Activated naive CD4-positive, alpha-beta T cell (primary cell): ENCODE data around the gene RAPH1.

Source experiments
- DNase-seq, 4 experiments: peaks; one replicate each; lab custom pipeline; 2025; lab: John Stamatoyannopoulos, UW

RAPH1 gene

DNA sequence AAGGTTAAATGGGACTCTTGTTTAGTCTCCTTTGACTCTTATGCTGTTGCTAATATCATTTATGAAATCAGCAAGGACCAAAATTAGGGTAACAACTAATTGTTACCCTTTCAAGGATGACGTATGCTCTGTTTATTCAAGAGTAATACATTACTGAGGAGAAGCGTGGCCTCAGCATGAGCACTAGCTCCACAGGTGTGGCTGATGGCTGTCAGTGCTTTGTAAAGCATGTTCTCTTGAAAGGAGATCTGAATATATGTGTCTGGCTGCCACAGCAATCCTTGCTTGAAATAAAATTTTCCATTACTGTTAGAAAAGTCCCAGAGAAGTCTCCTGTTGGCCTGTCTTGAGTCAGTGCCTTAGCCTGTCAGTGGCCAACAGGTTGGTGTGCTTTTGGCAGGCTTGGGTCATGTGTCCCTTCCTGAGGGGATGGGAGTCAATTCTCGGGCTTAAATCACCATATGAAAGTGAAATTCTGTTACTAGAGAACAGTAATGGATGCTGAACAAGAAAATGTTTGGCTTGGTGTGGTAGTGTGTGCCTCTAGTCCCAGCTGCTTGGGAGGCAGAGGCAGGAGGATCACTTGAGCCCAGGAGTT is 174.2 kb downstream of the RAPH1 start:
- no peak for DNase-seq

- DNase-seq: no peak
Observed at GRCh38 chr2:203359450-203359849, 175.7 kb downstream of the RAPH1 start.

DNA sequence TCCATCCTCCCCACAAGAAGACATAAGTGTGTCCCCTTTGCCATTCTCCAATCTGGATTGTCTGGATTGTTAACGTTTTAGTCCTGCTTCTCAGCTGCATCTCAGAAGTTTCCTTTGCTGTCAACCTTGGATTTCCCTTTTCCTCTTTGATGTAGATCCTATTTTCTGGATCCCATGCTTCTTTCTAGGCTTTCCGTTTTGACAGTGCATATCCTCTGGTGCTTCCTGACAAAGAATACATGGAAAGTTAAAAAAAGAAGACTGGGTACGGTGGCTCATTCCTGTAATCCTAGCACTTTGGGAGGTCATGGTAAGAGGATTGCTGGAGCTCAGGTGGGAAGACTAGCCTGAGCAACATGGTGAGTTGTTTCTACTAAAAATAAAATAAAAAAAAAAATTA is 180.1 kb downstream of the RAPH1 start:
- no peak for DNase-seq

DNA sequence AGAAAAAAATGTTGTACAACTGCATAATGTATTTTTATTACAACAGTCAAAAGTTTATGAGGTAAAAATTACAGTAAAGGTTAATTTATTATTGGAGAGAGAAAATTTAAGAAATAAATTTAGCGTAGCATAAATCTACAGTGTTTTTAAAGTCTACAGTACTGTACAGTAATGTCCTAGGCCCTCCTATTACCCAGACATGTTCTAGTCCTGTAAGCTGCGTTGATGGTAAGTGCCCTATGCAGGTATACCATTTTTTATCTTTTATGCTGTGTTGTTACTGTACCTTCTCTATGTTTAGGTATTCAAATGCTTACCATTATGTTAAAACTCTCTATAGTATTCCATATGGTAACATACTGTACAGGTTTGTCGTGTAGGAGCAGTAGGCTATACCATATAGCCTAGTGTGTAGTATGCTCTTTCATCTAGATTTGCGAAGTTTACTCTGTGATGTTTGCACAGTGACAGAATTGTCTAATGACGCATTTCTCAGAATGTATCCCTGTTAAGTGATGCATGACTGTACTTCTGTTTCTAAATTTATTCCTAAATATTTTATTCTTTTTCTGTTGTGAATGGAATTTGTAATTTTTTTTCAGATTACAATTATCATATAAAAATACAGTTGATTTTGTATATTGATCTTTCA is 182.4 kb downstream of the RAPH1 start:
- no peak for DNase-seq

- no peak for DNase-seq
Observed at GRCh38 chr2:203347375-203347774, 187.7 kb downstream of the RAPH1 start.

- no peak for DNase-seq
Observed at GRCh38 chr2:203346612-203347011, 188.5 kb downstream of the RAPH1 start.

GRCh38 chr2:203344667-203345066 is 190.4 kb downstream of the RAPH1 start:
- DNase-seq: no peak
